SK-N-SH treated with all-trans-retinoic acid at 6 μM for 48 hours (cell line): ENCODE measurements around the gene TECPR1.
A peak's percentile ranks its signal among the peaks of the same experiment; 100 is the strongest.

Source experiments
- ATAC-seq: fragments of 200-7000 bp; cut with Tn5 transposase; 3 replicates; pipeline ENCODE4 v1.9.1; 2020; ENCODE audit warnings: mild to moderate bottlenecking, moderate library complexity
- ARNTL ChIP-seq: fragments of 450-650 bp; formaldehyde crosslinking; IDR thresholded peaks from 2 replicates; pipeline ENCODE4 v1.5.0; 2020; ENCODE audit warnings: low read depth, mild to moderate bottlenecking, moderate library complexity, borderline replicate concordance
- BACH2 ChIP-seq: fragments of 250-450 bp; sonication (Bioruptor Pico); IDR thresholded peaks from 2 replicates; pipeline ENCODE4 v1.9.0; 2021; ENCODE audit warnings: mild to moderate bottlenecking, borderline replicate concordance
- CSDC2 ChIP-seq: fragments of 250-450 bp; sonication (Bioruptor Pico); IDR thresholded peaks from 2 replicates; pipeline ENCODE4 v1.5.0; 2020; ENCODE audit warnings: mild to moderate bottlenecking, moderate library complexity
- ESRRG ChIP-seq: fragments of 250-450 bp; sonication (Bioruptor Pico); IDR thresholded peaks from 2 replicates; pipeline ENCODE4 v1.6.1; 2021; ENCODE audit warnings: mild to moderate bottlenecking
- GLIS3 ChIP-seq: fragments of 250-450 bp; sonication (Bioruptor Pico); IDR thresholded peaks from 2 replicates; pipeline ENCODE4 v1.5.0; 2020; ENCODE audit warnings: mild to moderate bottlenecking, moderate library complexity
- ISL1 ChIP-seq: fragments of 250-450 bp; sonication (Bioruptor Pico); IDR thresholded peaks from 2 replicates; pipeline ENCODE4 v2.1.2; 2022; ENCODE audit warnings: mild to moderate bottlenecking, moderate library complexity
- OSR1 ChIP-seq: fragments of 250-450 bp; sonication (Bioruptor Pico); IDR thresholded peaks from 2 replicates; pipeline ENCODE4 v1.8.0; 2022; ENCODE audit warnings: moderate library complexity, mild to moderate bottlenecking, inconsistent platforms
- PPARA ChIP-seq: fragments of 250-450 bp; sonication (Bioruptor Pico); IDR thresholded peaks from 2 replicates; pipeline ENCODE4 v1.5.0; 2020; ENCODE audit warnings: mild to moderate bottlenecking, borderline replicate concordance
- RARB ChIP-seq: fragments of 250-450 bp; sonication (Bioruptor Pico); IDR thresholded peaks from 2 replicates; pipeline ENCODE4 v1.8.0; 2021; ENCODE audit warnings: mild to moderate bottlenecking, moderate library complexity
- SNAI2 ChIP-seq: fragments of 250-450 bp; sonication (Bioruptor Pico); IDR thresholded peaks from 2 replicates; pipeline ENCODE4 v1.5.0; 2020; ENCODE audit warnings: mild to moderate bottlenecking, moderate library complexity
- TCF4 ChIP-seq: fragments of 250-450 bp; sonication (Bioruptor Pico); IDR thresholded peaks from 2 replicates; pipeline ENCODE4 v1.8.0; 2021; ENCODE audit warnings: mild to moderate bottlenecking, moderate library complexity, borderline replicate concordance
- ZC3H10 ChIP-seq: fragments of 250-450 bp; sonication (Bioruptor Pico); IDR thresholded peaks from 2 replicates; pipeline ENCODE4 v1.5.1; 2021; ENCODE audit warnings: mild to moderate bottlenecking, moderate library complexity
- ZFP3 ChIP-seq: fragments of 250-450 bp; sonication (Bioruptor Pico); IDR thresholded peaks from 2 replicates; pipeline ENCODE4 v1.5.0; 2020; ENCODE audit warnings: mild to moderate bottlenecking, moderate library complexity
- ZFP30 ChIP-seq: fragments of 450-650 bp; formaldehyde crosslinking; IDR thresholded peaks from 2 replicates; pipeline ENCODE4 v1.5.0; 2022; ENCODE audit warnings: mild to moderate bottlenecking, moderate library complexity
- ZNF565 ChIP-seq: fragments of 450-650 bp; formaldehyde crosslinking; conservative IDR thresholded peaks from 2 replicates; pipeline ENCODE4 v1.5.0; 2020; ENCODE audit warnings: low read depth, mild to moderate bottlenecking, moderate library complexity
- ZNF70 ChIP-seq: fragments of 450-650 bp; formaldehyde crosslinking; IDR thresholded peaks from 2 replicates; pipeline ENCODE4 v1.5.0; 2020; ENCODE audit warnings: mild to moderate bottlenecking, moderate library complexity
- TF ChIP-seq, protein P1 (sequence below): fragments of 250-450 bp; sonication (Bioruptor Pico); IDR thresholded peaks from 2 replicates; pipeline ENCODE4 v1.5.1; 2021; ENCODE audit warnings: mild to moderate bottlenecking, moderate library complexity
- TF ChIP-seq, protein P2 (sequence below): fragments of 250-450 bp; sonication (Bioruptor Pico); IDR thresholded peaks from 2 replicates; pipeline ENCODE4 v1.5.0; 2020; ENCODE audit warnings: mild to moderate bottlenecking, moderate library complexity
- TF ChIP-seq, protein P3 (sequence below): fragments of 250-450 bp; sonication (Bioruptor Pico); IDR thresholded peaks from 2 replicates; pipeline ENCODE4 v1.5.1; 2020; ENCODE audit warnings: low read depth, mild to moderate bottlenecking, moderate library complexity
- TF ChIP-seq, protein P4 (sequence below): fragments of 250-450 bp; sonication (Bioruptor Pico); IDR thresholded peaks from 2 replicates; pipeline ENCODE4 v1.8.0; 2021; ENCODE audit warnings: low read depth, mild to moderate bottlenecking, moderate library complexity, borderline replicate concordance

TECPR1 gene, protein sequence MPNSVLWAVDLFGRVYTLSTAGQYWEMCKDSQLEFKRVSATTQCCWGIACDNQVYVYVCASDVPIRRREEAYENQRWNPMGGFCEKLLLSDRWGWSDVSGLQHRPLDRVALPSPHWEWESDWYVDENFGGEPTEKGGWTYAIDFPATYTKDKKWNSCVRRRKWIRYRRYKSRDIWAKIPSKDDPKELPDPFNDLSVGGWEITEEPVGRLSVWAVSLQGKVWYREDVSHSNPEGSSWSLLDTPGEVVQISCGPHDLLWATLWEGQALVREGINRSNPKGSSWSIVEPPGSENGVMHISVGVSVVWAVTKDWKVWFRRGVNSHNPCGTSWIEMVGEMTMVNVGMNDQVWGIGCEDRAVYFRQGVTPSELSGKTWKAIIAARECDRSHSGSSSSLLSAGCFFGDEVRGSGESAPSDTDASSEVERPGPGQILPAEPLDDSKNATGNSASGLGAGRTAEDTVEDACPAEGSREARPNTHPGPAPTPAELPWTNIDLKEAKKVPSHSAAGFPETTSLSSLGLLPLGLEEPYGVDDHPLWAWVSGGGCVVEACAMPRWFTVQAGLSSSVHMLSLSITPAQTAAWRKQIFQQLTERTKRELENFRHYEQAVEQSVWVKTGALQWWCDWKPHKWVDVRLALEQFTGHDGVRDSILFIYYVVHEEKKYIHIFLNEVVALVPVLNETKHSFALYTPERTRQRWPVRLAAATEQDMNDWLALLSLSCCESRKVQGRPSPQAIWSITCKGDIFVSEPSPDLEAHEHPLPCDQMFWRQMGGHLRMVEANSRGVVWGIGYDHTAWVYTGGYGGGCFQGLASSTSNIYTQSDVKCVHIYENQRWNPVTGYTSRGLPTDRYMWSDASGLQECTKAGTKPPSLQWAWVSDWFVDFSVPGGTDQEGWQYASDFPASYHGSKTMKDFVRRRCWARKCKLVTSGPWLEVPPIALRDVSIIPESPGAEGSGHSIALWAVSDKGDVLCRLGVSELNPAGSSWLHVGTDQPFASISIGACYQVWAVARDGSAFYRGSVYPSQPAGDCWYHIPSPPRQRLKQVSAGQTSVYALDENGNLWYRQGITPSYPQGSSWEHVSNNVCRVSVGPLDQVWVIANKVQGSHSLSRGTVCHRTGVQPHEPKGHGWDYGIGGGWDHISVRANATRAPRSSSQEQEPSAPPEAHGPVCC

DNA sequence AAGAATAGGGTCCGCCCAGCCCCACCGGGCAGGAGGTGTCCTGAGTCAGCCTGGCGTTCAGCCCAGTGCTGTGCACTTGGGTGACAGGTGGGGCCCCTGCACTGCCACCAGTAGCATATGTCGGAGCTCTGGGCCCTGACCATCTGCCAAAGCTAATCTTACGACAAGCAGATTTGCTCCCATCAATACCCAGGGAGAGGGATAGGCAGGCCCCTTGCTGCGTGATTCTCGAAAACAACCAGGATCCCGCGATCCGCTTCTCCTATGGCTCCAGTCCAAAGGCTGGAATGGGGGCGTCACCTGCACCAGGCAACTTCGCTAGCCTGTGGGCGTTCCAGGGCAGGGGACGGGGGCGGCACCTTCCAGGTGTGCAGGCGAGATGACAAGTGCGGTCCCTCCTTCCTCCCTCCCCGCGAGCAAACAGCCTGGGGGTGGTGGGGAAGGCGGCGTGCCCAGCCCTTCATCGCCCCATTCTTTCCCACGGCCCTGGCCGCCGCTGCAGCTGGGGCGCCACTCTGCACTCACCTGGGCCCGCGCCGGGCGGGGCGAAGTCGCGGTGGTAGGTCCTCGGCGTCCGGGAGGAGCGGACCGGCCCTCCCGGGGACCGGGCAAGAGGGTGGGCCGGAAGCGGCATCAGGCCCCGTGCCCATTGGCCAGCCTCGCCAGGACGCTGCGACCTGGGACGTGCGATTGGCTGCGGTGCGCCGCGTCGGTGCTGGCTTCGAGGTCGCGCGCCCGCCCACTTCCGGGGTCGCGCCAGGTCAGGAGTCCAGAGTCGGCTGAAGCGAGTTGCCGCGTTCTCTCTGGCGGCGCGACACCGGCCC is at the start of gene TECPR1:
Gene TECPR1 (minus strand): TSS at position 632 of the 824 bp plus-strand sequence. CDS start 6,086 bp downstream, outside the sequence.
- peak; percentile 100 for ATAC-seq
- TF ChIP-seq, protein P1, sequence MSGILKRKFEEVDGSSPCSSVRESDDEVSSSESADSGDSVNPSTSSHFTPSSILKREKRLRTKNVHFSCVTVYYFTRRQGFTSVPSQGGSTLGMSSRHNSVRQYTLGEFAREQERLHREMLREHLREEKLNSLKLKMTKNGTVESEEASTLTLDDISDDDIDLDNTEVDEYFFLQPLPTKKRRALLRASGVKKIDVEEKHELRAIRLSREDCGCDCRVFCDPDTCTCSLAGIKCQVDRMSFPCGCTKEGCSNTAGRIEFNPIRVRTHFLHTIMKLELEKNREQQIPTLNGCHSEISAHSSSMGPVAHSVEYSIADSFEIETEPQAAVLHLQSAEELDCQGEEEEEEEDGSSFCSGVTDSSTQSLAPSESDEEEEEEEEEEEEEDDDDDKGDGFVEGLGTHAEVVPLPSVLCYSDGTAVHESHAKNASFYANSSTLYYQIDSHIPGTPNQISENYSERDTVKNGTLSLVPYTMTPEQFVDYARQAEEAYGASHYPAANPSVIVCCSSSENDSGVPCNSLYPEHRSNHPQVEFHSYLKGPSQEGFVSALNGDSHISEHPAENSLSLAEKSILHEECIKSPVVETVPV = no peak
- TF ChIP-seq ZNF70 (CRISPR knock-in tag) = 0 out of 2 replicates have a peak, but pooled peaks have one; percentile 12
- TF ChIP-seq CSDC2 (CRISPR knock-in tag) = no peak
- TF ChIP-seq, protein P2, sequence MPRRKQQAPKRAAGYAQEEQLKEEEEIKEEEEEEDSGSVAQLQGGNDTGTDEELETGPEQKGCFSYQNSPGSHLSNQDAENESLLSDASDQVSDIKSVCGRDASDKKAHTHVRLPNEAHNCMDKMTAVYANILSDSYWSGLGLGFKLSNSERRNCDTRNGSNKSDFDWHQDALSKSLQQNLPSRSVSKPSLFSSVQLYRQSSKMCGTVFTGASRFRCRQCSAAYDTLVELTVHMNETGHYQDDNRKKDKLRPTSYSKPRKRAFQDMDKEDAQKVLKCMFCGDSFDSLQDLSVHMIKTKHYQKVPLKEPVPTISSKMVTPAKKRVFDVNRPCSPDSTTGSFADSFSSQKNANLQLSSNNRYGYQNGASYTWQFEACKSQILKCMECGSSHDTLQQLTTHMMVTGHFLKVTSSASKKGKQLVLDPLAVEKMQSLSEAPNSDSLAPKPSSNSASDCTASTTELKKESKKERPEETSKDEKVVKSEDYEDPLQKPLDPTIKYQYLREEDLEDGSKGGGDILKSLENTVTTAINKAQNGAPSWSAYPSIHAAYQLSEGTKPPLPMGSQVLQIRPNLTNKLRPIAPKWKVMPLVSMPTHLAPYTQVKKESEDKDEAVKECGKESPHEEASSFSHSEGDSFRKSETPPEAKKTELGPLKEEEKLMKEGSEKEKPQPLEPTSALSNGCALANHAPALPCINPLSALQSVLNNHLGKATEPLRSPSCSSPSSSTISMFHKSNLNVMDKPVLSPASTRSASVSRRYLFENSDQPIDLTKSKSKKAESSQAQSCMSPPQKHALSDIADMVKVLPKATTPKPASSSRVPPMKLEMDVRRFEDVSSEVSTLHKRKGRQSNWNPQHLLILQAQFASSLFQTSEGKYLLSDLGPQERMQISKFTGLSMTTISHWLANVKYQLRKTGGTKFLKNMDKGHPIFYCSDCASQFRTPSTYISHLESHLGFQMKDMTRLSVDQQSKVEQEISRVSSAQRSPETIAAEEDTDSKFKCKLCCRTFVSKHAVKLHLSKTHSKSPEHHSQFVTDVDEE (CRISPR knock-in tag) = no peak

DNA sequence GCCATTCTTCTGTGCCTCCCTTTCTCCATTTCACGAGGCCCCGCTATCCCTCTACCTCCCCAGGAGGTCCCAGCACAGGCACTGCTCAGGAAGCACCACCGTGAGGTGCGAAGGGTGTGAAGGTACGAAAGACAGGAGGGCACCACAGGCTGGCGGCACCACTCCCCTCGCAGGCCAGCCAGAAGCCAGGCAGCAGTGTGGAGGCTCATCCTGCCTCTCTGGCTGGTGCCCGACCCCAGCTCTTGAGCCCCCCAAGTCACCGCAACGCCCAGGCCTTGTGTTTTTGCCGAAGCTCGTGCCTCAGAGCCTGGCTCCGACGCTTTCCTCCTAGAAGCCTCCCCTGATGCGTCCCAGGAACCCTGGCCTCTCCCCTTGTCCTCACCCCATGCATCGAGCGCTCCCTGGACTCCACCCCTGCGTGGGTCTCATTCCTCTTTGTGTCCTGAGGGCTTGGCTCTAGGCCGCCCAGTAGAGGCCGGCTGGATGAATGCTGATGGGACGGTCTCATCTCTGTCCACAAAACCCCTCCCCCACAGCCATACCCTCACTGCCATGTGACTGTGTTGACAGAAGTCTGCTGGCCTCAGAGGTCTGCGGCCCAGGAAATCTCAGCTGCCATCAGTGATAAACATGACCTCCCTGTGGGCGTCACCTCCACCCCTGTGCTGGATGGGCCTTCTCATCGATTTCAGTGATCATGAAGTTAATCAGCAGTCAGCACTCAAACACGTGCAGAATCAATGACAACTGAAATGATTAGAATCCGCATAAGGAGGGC is 48.8 kb upstream of the TECPR1 start:
- no peak for TF ChIP-seq ARNTL (CRISPR knock-in tag)
- TF ChIP-seq, protein P1 = no peak
- TF ChIP-seq TCF4 (CRISPR knock-in tag) = no peak
- TF ChIP-seq GLIS3 (CRISPR knock-in tag) = no peak
- TF ChIP-seq ISL1 (CRISPR knock-in tag) = no peak
- TF ChIP-seq ZNF565 (CRISPR knock-in tag) = no peak
- TF ChIP-seq OSR1 (CRISPR knock-in tag) = no peak
- TF ChIP-seq, protein P2 (CRISPR knock-in tag) = no peak
- TF ChIP-seq, protein P3, sequence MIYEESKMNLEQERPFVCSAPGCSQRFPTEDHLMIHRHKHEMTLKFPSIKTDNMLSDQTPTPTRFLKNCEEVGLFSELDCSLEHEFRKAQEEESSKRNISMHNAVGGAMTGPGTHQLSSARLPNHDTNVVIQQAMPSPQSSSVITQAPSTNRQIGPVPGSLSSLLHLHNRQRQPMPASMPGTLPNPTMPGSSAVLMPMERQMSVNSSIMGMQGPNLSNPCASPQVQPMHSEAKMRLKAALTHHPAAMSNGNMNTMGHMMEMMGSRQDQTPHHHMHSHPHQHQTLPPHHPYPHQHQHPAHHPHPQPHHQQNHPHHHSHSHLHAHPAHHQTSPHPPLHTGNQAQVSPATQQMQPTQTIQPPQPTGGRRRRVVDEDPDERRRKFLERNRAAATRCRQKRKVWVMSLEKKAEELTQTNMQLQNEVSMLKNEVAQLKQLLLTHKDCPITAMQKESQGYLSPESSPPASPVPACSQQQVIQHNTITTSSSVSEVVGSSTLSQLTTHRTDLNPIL (CRISPR knock-in tag) = no peak
- TF ChIP-seq ZC3H10 (CRISPR knock-in tag) = no peak
- TF ChIP-seq, protein P4, sequence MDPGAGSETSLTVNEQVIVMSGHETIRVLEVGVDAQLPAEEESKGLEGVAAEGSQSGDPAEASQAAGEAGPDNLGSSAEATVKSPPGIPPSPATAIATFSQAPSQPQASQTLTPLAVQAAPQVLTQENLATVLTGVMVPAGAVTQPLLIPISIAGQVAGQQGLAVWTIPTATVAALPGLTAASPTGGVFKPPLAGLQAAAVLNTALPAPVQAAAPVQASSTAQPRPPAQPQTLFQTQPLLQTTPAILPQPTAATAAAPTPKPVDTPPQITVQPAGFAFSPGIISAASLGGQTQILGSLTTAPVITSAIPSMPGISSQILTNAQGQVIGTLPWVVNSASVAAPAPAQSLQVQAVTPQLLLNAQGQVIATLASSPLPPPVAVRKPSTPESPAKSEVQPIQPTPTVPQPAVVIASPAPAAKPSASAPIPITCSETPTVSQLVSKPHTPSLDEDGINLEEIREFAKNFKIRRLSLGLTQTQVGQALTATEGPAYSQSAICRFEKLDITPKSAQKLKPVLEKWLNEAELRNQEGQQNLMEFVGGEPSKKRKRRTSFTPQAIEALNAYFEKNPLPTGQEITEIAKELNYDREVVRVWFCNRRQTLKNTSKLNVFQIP (CRISPR knock-in tag) = no peak
- TF ChIP-seq ZFP3 = no peak
- no peak for TF ChIP-seq CSDC2 (CRISPR knock-in tag)
- no peak for TF ChIP-seq BACH2 (CRISPR knock-in tag)
- TF ChIP-seq SNAI2 (CRISPR knock-in tag) = no peak
- no peak for TF ChIP-seq RARB (CRISPR knock-in tag)
- no peak for TF ChIP-seq ZFP30 (CRISPR knock-in tag)
- no peak for TF ChIP-seq ESRRG (CRISPR knock-in tag)
- TF ChIP-seq PPARA (CRISPR knock-in tag) = no peak
- TF ChIP-seq ZNF70 (CRISPR knock-in tag) = no peak
- ATAC-seq = no peak
